OCI-LY1 (cell line): ENCODE results near the gene ZDHHC4.

Source experiments
- EZH2 ChIP-seq: fragments of 200-600 bp; sonication (generic), shearing (Covaris generic); IDR thresholded peaks from 2 replicates; pipeline ENCODE4 v1.8.0; 2017; ENCODE audit warnings: borderline replicate concordance, mixed run types, mild to moderate bottlenecking, antibody characterized with exemption, low read length, moderate library complexity, mixed read lengths
- TF ChIP-seq, protein P1 (sequence below): fragments of 200-600 bp; sonication (generic), shearing (Covaris generic); IDR thresholded peaks from 2 replicates; pipeline ENCODE4 v1.5.1; 2017; ENCODE audit warnings: mild to moderate bottlenecking, antibody characterized with exemption, low read length, moderate library complexity, mixed read lengths

GRCh38 chr7:6622134-6622710 lies 45.0 kb downstream of the ZDHHC4 start:
- TF ChIP-seq, protein P1, sequence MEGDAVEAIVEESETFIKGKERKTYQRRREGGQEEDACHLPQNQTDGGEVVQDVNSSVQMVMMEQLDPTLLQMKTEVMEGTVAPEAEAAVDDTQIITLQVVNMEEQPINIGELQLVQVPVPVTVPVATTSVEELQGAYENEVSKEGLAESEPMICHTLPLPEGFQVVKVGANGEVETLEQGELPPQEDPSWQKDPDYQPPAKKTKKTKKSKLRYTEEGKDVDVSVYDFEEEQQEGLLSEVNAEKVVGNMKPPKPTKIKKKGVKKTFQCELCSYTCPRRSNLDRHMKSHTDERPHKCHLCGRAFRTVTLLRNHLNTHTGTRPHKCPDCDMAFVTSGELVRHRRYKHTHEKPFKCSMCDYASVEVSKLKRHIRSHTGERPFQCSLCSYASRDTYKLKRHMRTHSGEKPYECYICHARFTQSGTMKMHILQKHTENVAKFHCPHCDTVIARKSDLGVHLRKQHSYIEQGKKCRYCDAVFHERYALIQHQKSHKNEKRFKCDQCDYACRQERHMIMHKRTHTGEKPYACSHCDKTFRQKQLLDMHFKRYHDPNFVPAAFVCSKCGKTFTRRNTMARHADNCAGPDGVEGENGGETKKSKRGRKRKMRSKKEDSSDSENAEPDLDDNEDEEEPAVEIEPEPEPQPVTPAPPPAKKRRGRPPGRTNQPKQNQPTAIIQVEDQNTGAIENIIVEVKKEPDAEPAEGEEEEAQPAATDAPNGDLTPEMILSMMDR, result no peak
- no peak for TF ChIP-seq EZH2
